NCI-H2107 treated with DMSO at 0.1 percent for 48 hours (cell line): ENCODE results near the gene PPTC7.
"Not testable (repeated sequence)": the region's sequence is repeated elsewhere in the genome, so short reads cannot be mapped to it uniquely, and the experiment has no call there.

Experiments used
- DNase-seq: peaks from one replicate; lab custom pipeline; 2025; ENCODE audit not compliant: unreplicated experiment; lab: John Stamatoyannopoulos, UW

PPTC7 gene

GRCh38 chr12:110562386-110562785, 20.7 kb downstream of the PPTC7 start:
- DNase-seq: not testable (repeated sequence)

GRCh38 chr12:110561471-110562201, 21.5 kb downstream of the PPTC7 start:
- DNase-seq: no peak

GRCh38 chr12:110560946-110561345, 22.2 kb downstream of the PPTC7 start:
- DNase-seq: no peak

GRCh38 chr12:110560048-110560447, 23.1 kb downstream of the PPTC7 start:
- no peak for DNase-seq

GRCh38 chr12:110558945-110559344, 24.2 kb downstream of the PPTC7 start:
- not testable (repeated sequence) for DNase-seq

GRCh38 chr12:110557300-110557699, 25.8 kb downstream of the PPTC7 start:
- DNase-seq: no peak

- no peak for DNase-seq
These were observed 26.4 kb downstream of the PPTC7 start for GRCh38 chr12:110556705-110557104.

GRCh38 chr12:110555577-110556406, 27.3 kb downstream of the PPTC7 start:
- DNase-seq: no peak

GRCh38 chr12:110554184-110554583, 28.9 kb downstream of the PPTC7 start:
- DNase-seq: no peak

GRCh38 chr12:110550981-110551380, 32.1 kb downstream of the PPTC7 start:
- no peak for DNase-seq

GRCh38 chr12:110549716-110550115, 33.4 kb downstream of the PPTC7 start:
- no peak for DNase-seq

- no peak for DNase-seq
These were observed 34.4 kb downstream of the PPTC7 start for GRCh38 chr12:110548678-110549077.

- no peak for DNase-seq
These were observed 36.0 kb downstream of the PPTC7 start for GRCh38 chr12:110547090-110547489.

GRCh38 chr12:110546339-110546738, 36.8 kb downstream of the PPTC7 start:
- DNase-seq: no peak

GRCh38 chr12:110545812-110546211, 37.3 kb downstream of the PPTC7 start:
- no peak for DNase-seq

GRCh38 chr12:110545259-110545658, 37.9 kb downstream of the PPTC7 start:
- DNase-seq: not testable (repeated sequence)

GRCh38 chr12:110543965-110544364, 39.2 kb downstream of the PPTC7 start:
- no peak for DNase-seq

GRCh38 chr12:110543252-110543959, 39.7 kb downstream of the PPTC7 start:
- DNase-seq: peak; percentile 94

GRCh38 chr12:110540048-110540447, 43.1 kb downstream of the PPTC7 start:
- no peak for DNase-seq

GRCh38 chr12:110538869-110539622, 44.1 kb downstream of the PPTC7 start:
- no peak for DNase-seq
